ENCODE data around the gene SMAD3. TPM values are rescaled to one million over a fixed set of nuclear protein-coding genes. Genes with fewer than 3 reads are reported as not detected.

The SMAD3 gene
- total and polyA plus RNA-seq, 2 of the 4 experiments (the other 2 are of a cell fraction) = 71.0 to 177 TPM

DNA sequence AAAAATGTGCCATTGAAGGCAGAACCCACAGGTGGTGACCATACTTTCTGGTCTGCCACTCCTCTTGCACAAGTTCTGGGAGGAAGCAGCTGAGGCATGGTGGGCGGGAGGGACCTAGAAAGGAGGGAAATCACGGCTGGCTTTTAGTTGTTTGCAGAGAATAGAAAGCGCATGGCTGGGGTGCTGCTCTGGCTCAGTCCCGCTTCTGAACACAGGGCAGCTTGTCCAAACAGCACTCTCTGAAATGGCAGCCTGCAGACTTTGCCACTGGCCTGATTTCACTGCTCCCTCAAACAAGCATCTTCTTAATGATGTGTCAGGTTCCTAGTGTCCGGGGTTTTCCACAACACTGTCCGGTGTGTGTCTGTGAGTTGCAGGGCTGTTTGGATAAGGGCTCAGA, 112.3 kb downstream of the SMAD3 start:
- H3K36me3 ChIP-seq (ENCODE audit: control insufficient read depth, insufficient read depth, low read length) = peaks cover 79% of the 10 kb centered on the region
- peak overlapping the region; percentile 86; the same call in 2 of the 3 replicates for H2BK15ac ChIP-seq (ENCODE audit: low read depth, low read length)
- CTCF ChIA-PET = no interaction called here
- peak overlapping the region; percentile 96 for H3K56ac ChIP-seq (ENCODE audit: extremely low read depth, insufficient read depth, low read length)
- H4K20me1 ChIP-seq (ENCODE audit: insufficient read depth, low read length) = peaks cover 9% of the 10 kb centered on the region
- dilution Hi-C loops (cut with HindIII; ENCODE audit: low sequenced_read_pairs, unreplicated experiment) = no loop called here
- peaks cover 67% of the 10 kb centered on the region for H3K9me1 ChIP-seq (ENCODE audit: insufficient read depth, low read length)
- intact Hi-C loops (cut with micrococcal nuclease) = loop anchor here (1.0 to 2.0 kb wide), 3 partner anchors 9 to 112 kb away; partner anchors contain the start of gene SMAD3
- no CpG with 5 or more reads among the region's 6 CpGs for WGBS, 2 experiments (ENCODE audit: extremely low coverage in 2 of 2, insufficient read length in 1 of 2)
- peak overlapping the region; percentile 93 for H3K27ac ChIP-seq (ENCODE audit: insufficient read depth, low read length)
- H4K91ac ChIP-seq (ENCODE audit: insufficient read depth, low read depth, low read length) = peak overlapping the region; percentile 97
- no peak overlapping the region for H3K4me3 ChIP-seq (ENCODE audit: insufficient read depth, low read depth, low read length)
- TF ChIP-seq, protein P1, sequence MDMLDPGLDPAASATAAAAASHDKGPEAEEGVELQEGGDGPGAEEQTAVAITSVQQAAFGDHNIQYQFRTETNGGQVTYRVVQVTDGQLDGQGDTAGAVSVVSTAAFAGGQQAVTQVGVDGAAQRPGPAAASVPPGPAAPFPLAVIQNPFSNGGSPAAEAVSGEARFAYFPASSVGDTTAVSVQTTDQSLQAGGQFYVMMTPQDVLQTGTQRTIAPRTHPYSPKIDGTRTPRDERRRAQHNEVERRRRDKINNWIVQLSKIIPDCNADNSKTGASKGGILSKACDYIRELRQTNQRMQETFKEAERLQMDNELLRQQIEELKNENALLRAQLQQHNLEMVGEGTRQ (IDR thresholded peaks at IDR 0.05; ENCODE audit: low read depth, low read length) = no peak
- TF ChIP-seq BHLHE40 (IDR thresholded peaks at IDR 0.05; ENCODE audit: low read depth, low read length) = no peak
- peak; percentile 53; the same call in 1 of the 2 replicates for TF ChIP-seq CEBPB (IDR thresholded peaks at IDR 0.05; ENCODE audit: low read depth, low read length)
- no peak for TF ChIP-seq MAZ (IDR thresholded peaks at IDR 0.05; ENCODE audit: borderline replicate concordance, low read depth, low read length)
- TF ChIP-seq RCOR1 (IDR thresholded peaks at IDR 0.05; ENCODE audit: insufficient replicate concordance, low read length) = no peak
- TF ChIP-seq RFX5 (IDR thresholded peaks at IDR 0.05; ENCODE audit: low read depth, low read length) = no peak
- TF ChIP-seq, protein P2, sequence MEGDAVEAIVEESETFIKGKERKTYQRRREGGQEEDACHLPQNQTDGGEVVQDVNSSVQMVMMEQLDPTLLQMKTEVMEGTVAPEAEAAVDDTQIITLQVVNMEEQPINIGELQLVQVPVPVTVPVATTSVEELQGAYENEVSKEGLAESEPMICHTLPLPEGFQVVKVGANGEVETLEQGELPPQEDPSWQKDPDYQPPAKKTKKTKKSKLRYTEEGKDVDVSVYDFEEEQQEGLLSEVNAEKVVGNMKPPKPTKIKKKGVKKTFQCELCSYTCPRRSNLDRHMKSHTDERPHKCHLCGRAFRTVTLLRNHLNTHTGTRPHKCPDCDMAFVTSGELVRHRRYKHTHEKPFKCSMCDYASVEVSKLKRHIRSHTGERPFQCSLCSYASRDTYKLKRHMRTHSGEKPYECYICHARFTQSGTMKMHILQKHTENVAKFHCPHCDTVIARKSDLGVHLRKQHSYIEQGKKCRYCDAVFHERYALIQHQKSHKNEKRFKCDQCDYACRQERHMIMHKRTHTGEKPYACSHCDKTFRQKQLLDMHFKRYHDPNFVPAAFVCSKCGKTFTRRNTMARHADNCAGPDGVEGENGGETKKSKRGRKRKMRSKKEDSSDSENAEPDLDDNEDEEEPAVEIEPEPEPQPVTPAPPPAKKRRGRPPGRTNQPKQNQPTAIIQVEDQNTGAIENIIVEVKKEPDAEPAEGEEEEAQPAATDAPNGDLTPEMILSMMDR (conservative IDR thresholded peaks at IDR 0.05; ENCODE audit: low read depth, low read length) = no peak
- H2AK9ac ChIP-seq (replicated peaks; ENCODE audit: low read depth, low read length, poor library complexity) = peak overlapping the region; percentile 33
- H3K23ac ChIP-seq (ENCODE audit: low read depth, low read length) = peak overlapping the region; percentile 94
- peak overlapping the region; percentile 94 for H2AK5ac ChIP-seq (ENCODE audit: low read depth, low read length)
- no TSS peak for BruUV-seq (replicated peaks)
- H2AFZ ChIP-seq (replicated peaks; ENCODE audit: low read length, poor library complexity) = peak overlapping the region; percentile 67
- peak overlapping the region; percentile 62 for H3K9ac ChIP-seq (ENCODE audit: low read depth, low read length)
- in situ Hi-C loops (cut with MboI; ENCODE audit: low sequenced_read_pairs) = loop anchor here (5.0 kb wide), 1 partner anchor 70 kb away; no protein-coding TSS in a partner anchor
- no peak overlapping the region for H3K4me2 ChIP-seq (ENCODE audit: low read depth, low read length)
- peak overlapping the region; percentile 94 for H3K4ac ChIP-seq (ENCODE audit: low read depth, low read length)
- H3K18ac ChIP-seq (ENCODE audit: low read depth, low read length) = peak overlapping the region; percentile 81
- POLR2A ChIA-PET (ENCODE audit: unreplicated experiment) = no interaction called here
- H4K8ac ChIP-seq (ENCODE audit: low read depth in 2 of 2, low read length in 2 of 2) = peak overlapping the region; percentile 66 to 84
- peaks cover 67% of the 10 kb centered on the region for H3K4me1 ChIP-seq (ENCODE audit: control insufficient read depth, insufficient read depth, low read length)
- peak overlapping the region; percentile 97 for H2BK5ac ChIP-seq (ENCODE audit: low read depth, low read length, poor library complexity, severe bottlenecking)
- H4K5ac ChIP-seq (ENCODE audit: low read depth, low read length) = peak overlapping the region; percentile 67
- H3K9me3 ChIP-seq (ENCODE audit: control insufficient read depth, insufficient read depth, low read length) = no peaks in the 10 kb centered on the region
- H2BK120ac ChIP-seq (ENCODE audit: low read depth, low read length) = peak overlapping the region; percentile 96
- ATAC-seq (ENCODE audit: low read depth) (peak; percentile 8), DNase-seq (peak; percentile 83)
- H2BK20ac ChIP-seq (ENCODE audit: low read depth, low read length) = peak overlapping the region; percentile 98
- H3K27me3 ChIP-seq (ENCODE audit: control insufficient read depth, insufficient read depth, low read length) = no peaks in the 10 kb centered on the region
- peaks cover 65 to 92% of the 10 kb centered on the region in 2 experiments for H3K79me1 ChIP-seq (ENCODE audit: low read depth in 1 of 2, low read length in 2 of 2)
- peak overlapping the region; percentile 82 for H3K14ac ChIP-seq (replicated peaks; ENCODE audit: low read depth, low read length)
